SU-DHL-6 (cell line): ENCODE data around the gene CACNB1.
A peak's percentile ranks its signal among the peaks of the same experiment; 100 is the strongest.

Experiments
- H2AFZ ChIP-seq: fragments of 200-600 bp; sonication (generic); 2 replicates; pipeline ENCODE4 v1.6.1; 2014; ENCODE audit warnings: low read depth, mild to moderate bottlenecking, moderate library complexity, mixed read lengths, antibody characterized with exemption, low read length; ENCODE audit not compliant: severe bottlenecking
- H3F3A ChIP-seq: fragments of 200-600 bp; shearing (Covaris generic); 2 replicates; pipeline ENCODE4 v1.6.0; 2016; ENCODE audit warnings: antibody characterized with exemption, mild to moderate bottlenecking; ENCODE audit not compliant: insufficient read depth
- H3K27ac ChIP-seq: fragments of 200-600 bp; sonication (generic); 2 replicates; pipeline ENCODE4 v1.5.1; 2016; ENCODE audit warnings: low read depth, mild to moderate bottlenecking, low read length, moderate library complexity, mixed read lengths
- H3K27me3 ChIP-seq: fragments of 200-600 bp; sonication (generic), shearing (Covaris generic); 2 replicates; pipeline ENCODE4 v1.6.0; 2014; ENCODE audit warnings: mild to moderate bottlenecking, low read length
- H3K36me3 ChIP-seq: fragments of 200-600 bp; sonication (generic); 2 replicates; pipeline ENCODE4 v1.6.1; 2014; ENCODE audit warnings: mild to moderate bottlenecking, low read length, mixed read lengths
- H3K4me2 ChIP-seq: fragments of 300-600, 200-600 bp; shearing (Covaris generic), sonication (generic); 2 replicates; pipeline ENCODE4 v1.6.0; 2014; ENCODE audit warnings: low read length, low read depth, mild to moderate bottlenecking; ENCODE audit not compliant: poor library complexity, severe bottlenecking
- H3K4me3 ChIP-seq: fragments of 200-600 bp; sonication (generic); 2 replicates; pipeline ENCODE4 v1.5.1; 2014; ENCODE audit warnings: antibody characterized with exemption, low read length, mild to moderate bottlenecking, mixed read lengths; ENCODE audit not compliant: insufficient read depth, poor library complexity, severe bottlenecking
- H3K79me2 ChIP-seq: fragments of 200-600 bp; sonication (generic); 2 replicates; pipeline ENCODE4 v1.6.1; 2014; ENCODE audit warnings: mild to moderate bottlenecking, low read length, moderate library complexity; ENCODE audit not compliant: insufficient read depth
- H3K9ac ChIP-seq: fragments of 200-600 bp; sonication (generic); 2 replicates; pipeline ENCODE4 v1.7.0; 2014; ENCODE audit warnings: mild to moderate bottlenecking, low read length
- H3K9me2 ChIP-seq: fragments of 200-600 bp; sonication (generic); replicated peaks from 2 replicates; pipeline ENCODE4 v1.6.1; 2014; ENCODE audit warnings: low read length; ENCODE audit not compliant: insufficient read depth
- H3K9me3 ChIP-seq: fragments of 200-600 bp; sonication (generic); 2 replicates; pipeline ENCODE4 v1.6.1; 2014; ENCODE audit warnings: low read length, mixed read lengths; ENCODE audit not compliant: insufficient read depth
- H4K20me1 ChIP-seq: fragments of 200-600 bp; sonication (generic); 2 replicates; pipeline ENCODE4 v1.6.1; 2014; ENCODE audit warnings: low read depth, mild to moderate bottlenecking, antibody characterized with exemption, low read length, moderate library complexity, mixed read lengths
- CTCF ChIP-seq: fragments of 200-600 bp; sonication (generic); IDR thresholded peaks from one replicate; pipeline ENCODE4 v1.5.1; 2017; ENCODE audit warnings: antibody characterized with exemption, mild to moderate bottlenecking, low read length, moderate library complexity; ENCODE audit not compliant: insufficient read depth, poor library complexity, severe bottlenecking
- EZH2phosphoT487 ChIP-seq: fragments of 200-600 bp; sonication (generic), shearing (Covaris generic); conservative IDR thresholded peaks from 2 replicates; pipeline ENCODE4 v1.6.1; 2018; ENCODE audit warnings: mild to moderate bottlenecking, antibody characterized with exemption, low read length, moderate library complexity, mixed read lengths

Gene CACNB1

GRCh38 chr17:39210093-39210434 lies 12.6 kb upstream of the CACNB1 start:
- no peaks in the 10 kb centered on the region for H3K36me3 ChIP-seq
- no peak overlapping the region for H2AFZ ChIP-seq
- H4K20me1 ChIP-seq = no peaks in the 10 kb centered on the region
- no peaks in the 10 kb centered on the region for H3K9me2 ChIP-seq
- TF ChIP-seq CTCF = no peak
- no peak for TF ChIP-seq EZH2phosphoT487
- no peaks in the 10 kb centered on the region for H3K9me3 ChIP-seq
- no peaks in the 10 kb centered on the region for H3K27me3 ChIP-seq
- H3K9ac ChIP-seq = no peak overlapping the region
- H3K4me3 ChIP-seq = no peak overlapping the region
- H3F3A ChIP-seq = peaks cover 16% of the 10 kb centered on the region
- no peak overlapping the region for H3K4me2 ChIP-seq
- no peaks in the 10 kb centered on the region for H3K79me2 ChIP-seq
- H3K27ac ChIP-seq = no peak overlapping the region

GRCh38 chr17:39209317-39210092 lies 12.0 kb upstream of the CACNB1 start:
- no peaks in the 10 kb centered on the region for H3K36me3 ChIP-seq
- H3K9ac ChIP-seq = no peak overlapping the region

GRCh38 chr17:39208893-39209292 lies 11.4 kb upstream of the CACNB1 start:
- H3K9me2 ChIP-seq = no peaks in the 10 kb centered on the region
- TF ChIP-seq EZH2phosphoT487 (no peak), CTCF (no peak)
- H3K9me3 ChIP-seq = no peaks in the 10 kb centered on the region
- peaks cover 28% of the 10 kb centered on the region for H3F3A ChIP-seq
- H3K79me2 ChIP-seq = no peaks in the 10 kb centered on the region
- H3K27ac ChIP-seq = peak overlapping the region; percentile 78
- H4K20me1 ChIP-seq = no peaks in the 10 kb centered on the region
- no peak overlapping the region for H3K4me3 ChIP-seq
- peaks cover 3% of the 10 kb centered on the region; the same call in 1 of the 2 replicates for H3K36me3 ChIP-seq
- H2AFZ ChIP-seq = no peak overlapping the region
- H3K27me3 ChIP-seq = no peaks in the 10 kb centered on the region
- peak overlapping the region; percentile 41 for H3K4me2 ChIP-seq
- peak overlapping the region; percentile 38 for H3K9ac ChIP-seq

More at GRCh38 chr17:39209317-39210092, 12.0 kb upstream of the CACNB1 start:
- H4K20me1 ChIP-seq = no peaks in the 10 kb centered on the region
- no peaks in the 10 kb centered on the region for H3K9me2 ChIP-seq
- peaks cover 21% of the 10 kb centered on the region for H3F3A ChIP-seq
- no peaks in the 10 kb centered on the region for H3K9me3 ChIP-seq
- H2AFZ ChIP-seq = no peak overlapping the region
- H3K4me2 ChIP-seq = peak overlapping the region; percentile 41
- H3K79me2 ChIP-seq = no peaks in the 10 kb centered on the region
- H3K4me3 ChIP-seq = no peak overlapping the region
- no peak for TF ChIP-seq CTCF
- TF ChIP-seq EZH2phosphoT487 = no peak
- H3K27ac ChIP-seq = peak overlapping the region; percentile 78; the same call in 1 of the 2 replicates
- no peaks in the 10 kb centered on the region for H3K27me3 ChIP-seq
